GM19238 (cell line): Measurements from ENCODE around the gene AHI1.

ENCODE experiments used
- DNase-seq: peaks from one replicate; pipeline ENCODE4 v3.0.0; 2011; ENCODE audit warnings: low spot score; ENCODE audit not compliant: insufficient read length

AHI1 gene

GRCh38 chr6:135301304-135301703, 196.2 kb downstream of the AHI1 start:
- no peak for DNase-seq

GRCh38 chr6:135300576-135300975, 197.0 kb downstream of the AHI1 start:
- no peak for DNase-seq

- DNase-seq: no peak
Measured at GRCh38 chr6:135299256-135299655, 198.3 kb downstream of the AHI1 start.

- DNase-seq: no peak
Measured at GRCh38 chr6:135298455-135298854, 199.1 kb downstream of the AHI1 start.

GRCh38 chr6:135296715-135297114, 200.8 kb downstream of the AHI1 start:
- no peak for DNase-seq

- no peak for DNase-seq
Measured at GRCh38 chr6:135295085-135295484, 202.5 kb downstream of the AHI1 start.

DNA sequence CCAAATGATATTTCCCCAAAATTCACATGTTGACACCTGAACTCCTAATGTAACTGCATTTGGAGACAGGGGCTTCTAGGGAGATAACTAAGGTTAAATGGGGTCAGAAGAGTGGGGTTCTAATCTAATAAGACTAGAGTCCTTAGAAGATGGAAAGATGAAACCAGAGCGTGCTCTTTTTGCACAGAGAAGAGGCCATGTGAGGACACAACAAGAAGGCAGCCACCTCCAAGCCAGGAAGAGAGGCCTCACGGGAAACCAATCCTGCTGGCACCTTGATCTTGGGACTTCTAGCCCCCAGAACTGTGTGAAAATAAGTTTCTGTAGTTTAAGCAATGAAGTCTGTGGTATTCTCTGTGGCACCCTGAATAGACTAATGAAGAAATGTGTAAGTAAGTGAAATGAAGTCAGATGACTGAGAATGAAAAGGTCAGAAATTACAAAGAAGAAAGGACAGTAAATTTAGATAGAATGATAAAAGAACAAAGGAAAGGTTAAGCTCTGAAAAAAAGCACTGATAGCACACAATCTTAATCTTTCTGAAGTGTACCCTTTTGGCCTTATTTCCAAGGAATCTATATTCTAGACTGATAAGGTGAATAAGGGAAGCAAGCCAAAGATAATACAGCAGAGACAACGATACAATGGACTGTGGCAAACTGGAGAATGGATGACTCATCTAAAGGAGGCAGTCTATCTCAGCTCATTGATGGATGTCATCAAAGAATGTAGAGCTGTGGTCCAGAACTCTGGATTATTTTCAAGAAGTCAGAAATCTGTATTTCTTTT, 206.1 kb downstream of the AHI1 start:
- DNase-seq: no peak

GRCh38 chr6:135289816-135290215, 207.7 kb downstream of the AHI1 start:
- no peak for DNase-seq

DNA sequence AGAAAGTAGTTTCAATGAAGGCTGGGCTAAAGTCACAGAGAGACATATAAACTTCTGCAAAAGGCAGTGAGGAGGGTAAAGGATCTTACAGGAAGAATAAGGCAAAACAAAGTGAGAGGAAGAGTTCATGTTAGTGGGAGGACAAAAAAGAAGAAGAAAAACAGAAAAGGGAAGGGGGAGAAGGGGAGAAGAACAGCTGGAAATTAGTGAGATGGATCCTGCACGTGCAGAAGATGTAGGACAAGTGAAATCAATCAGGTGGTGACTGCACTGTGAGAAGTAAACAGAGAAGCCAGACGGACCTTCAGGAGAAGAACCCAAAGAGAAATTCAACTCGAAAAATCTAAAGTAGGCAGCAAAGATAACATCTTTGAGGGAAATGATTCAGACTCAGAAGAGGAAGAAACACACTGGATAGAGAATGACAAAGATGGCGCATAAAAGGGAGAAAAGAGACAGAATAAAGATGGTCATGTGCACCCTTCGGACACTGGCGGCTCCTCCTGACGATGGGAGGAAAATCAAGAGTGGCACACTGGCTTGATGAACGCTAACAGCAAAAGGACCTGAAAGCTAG, 210.5 kb downstream of the AHI1 start:
- DNase-seq: no peak

GRCh38 chr6:135285165-135285564, 212.4 kb downstream of the AHI1 start:
- no peak for DNase-seq

DNA sequence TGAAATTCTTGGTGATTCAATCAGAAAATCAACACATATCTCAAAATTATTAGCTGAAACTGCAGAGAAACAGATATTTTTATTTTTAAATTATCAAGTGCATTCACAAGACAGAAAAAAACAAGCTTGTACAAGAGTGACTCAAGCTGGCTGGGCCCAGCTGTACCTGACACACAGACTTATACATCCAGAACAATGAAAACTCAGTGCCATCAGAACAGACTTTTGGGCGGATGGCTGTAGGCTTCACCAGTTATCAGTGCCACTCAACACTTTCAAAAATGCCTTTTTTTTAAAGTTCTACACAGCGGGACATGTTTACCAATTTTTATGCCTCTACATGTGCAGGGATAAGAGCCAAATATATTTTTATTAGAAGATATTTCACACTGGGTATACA, 213.6 kb downstream of the AHI1 start:
- DNase-seq: no peak

DNA sequence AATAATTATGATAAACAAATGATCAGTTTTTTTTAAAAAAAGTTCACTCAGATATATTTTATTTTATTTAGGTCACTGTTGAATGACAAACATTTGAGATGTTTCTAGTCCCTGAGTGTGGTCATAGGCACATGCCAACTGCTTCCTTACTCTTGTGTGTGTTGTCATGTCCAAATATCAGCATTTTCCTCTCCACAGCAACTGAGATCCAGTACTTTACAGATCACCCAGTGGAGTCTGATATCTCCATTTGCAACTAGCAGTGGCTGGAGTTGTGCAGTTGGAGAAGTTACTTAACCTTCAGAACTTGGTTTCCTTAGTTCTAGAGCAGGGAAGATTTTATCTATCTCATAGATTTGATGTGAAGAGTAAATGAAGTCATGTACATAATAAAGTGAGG, 215.1 kb downstream of the AHI1 start:
- DNase-seq: no peak

- DNase-seq: no peak
Measured at GRCh38 chr6:135281964-135282363, 215.6 kb downstream of the AHI1 start.

DNA sequence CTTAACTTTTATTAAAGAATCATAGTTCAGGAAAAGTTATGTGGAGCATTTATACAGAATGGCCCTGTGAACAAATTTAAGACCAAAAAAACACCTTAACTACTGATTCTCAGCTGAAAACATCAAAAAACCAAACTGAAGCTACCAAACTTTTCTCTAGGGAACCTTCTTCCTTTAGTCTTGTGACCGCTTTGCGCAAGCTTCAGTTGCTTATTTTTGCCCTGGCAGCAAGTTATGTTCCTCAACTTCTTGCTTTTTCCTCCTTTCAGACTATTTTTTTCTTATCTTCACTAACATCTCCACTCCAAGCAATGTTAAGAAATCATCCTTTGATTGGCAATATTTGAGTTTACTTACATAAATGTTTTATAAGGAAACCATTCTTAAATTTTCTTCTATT, 216.3 kb downstream of the AHI1 start:
- DNase-seq: no peak

GRCh38 chr6:135280375-135281136, 217.0 kb downstream of the AHI1 start:
- no peak for DNase-seq

DNA sequence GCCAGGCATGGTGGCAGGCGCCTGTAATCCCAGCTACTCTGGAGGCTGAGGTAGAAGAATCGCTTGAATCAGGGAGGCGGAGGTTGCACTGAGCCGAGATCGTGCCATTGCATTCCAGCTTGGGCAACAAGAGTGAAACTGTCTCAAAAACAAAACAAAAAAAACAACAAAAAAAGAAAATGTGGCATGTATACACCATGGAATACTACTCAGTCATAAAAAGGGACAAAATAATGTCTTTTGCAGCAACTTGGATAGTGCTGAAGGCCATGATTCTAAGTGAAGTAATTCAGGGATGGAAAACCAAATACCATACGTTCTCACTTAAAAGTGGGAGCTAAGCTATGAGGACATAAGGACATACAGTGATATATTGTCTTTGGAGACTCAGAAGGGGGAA, 220.1 kb downstream of the AHI1 start:
- no peak for DNase-seq

DNA sequence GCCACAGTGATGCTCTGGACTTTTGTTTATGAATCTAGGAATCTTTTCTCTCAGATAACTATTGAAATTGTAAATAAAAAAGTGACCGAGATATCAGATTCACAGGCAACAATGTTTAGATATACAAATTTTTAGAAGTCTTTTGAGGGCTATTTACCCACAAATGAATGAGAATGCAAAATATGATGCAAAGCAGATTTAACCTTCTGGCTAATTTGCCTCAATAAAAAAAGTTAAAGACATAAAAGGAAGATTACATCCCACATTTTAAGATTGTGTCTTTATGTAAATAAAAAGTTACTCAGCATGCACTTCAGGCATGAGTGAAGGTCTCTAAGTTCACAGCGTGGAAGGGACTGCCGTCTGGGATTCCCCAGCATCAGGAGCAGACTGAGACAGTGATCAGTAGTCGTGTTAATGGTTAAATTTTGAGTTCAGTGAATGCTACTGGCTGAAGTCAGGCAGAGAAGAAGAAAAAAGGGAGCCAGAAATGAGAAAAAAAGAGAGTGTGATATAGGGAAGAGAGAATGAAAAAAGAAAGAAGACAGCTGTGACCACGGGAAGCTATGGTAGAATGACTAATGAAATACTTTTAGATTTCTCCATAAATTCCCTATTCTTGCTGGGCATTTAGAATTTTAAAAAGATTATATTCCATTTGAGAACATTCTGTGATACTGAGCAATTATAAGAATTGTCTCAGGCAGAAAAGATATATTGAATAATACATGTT, 222.8 kb downstream of the AHI1 start:
- no peak for DNase-seq

DNA sequence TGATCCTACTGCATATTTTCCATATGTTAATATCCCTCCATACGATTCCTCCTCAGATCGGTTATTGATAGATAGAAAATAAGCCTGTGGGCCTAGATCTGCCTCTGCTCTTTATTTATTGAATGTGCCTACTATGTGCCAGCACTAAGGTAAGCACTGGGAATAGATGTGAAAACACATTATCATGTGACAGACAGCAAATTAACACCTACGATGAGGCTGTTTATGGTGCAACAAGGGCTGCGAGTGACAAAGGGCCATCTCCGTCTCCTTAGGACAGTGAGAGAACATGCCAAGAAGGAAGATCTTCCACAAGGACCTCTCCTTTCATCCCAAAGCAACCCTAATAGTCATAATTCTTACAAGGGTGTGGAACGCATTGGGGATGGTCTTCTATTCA, 225.9 kb downstream of the AHI1 start:
- no peak for DNase-seq

DNA sequence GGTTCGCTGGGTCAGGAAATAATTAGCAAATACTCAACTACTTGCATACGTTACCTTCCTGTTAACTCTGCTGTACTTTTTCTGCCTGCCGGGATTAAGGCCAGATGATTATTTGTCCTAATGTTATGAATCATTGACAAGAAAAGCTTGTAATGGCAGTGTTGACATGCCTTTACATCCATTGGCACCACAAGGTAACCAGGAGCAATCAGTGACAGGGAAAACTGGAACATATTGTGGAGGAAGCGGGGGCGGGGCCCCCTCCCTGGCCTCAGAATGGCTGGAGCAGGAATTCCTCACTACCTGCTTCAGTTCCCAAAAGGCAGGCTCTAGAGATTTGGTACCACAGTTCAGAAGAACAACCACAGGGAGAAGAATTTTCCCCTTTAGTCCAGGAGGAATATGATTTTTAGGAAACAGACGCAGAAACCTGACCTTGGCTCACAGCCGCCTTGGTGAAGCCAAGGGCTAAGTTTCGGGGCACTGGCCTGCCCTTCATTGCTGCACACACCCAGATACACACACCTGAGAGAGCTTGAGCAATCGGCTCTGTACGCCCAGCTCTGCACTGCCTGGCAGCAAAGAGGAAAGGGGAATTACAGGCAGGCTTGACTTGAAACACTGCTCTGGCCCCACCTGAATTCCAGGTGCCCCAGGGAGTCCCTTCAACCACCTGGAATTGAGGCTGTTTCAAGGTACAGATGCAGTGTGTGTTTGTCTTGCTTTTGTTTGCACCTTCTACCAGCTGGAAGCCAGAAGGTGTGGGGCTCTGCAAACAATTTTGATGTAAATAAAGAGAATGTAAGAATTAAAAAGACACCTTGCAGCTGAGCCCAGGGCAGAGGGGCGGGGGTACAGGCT, 226.6 kb downstream of the AHI1 start:
- DNase-seq: no peak

DNA sequence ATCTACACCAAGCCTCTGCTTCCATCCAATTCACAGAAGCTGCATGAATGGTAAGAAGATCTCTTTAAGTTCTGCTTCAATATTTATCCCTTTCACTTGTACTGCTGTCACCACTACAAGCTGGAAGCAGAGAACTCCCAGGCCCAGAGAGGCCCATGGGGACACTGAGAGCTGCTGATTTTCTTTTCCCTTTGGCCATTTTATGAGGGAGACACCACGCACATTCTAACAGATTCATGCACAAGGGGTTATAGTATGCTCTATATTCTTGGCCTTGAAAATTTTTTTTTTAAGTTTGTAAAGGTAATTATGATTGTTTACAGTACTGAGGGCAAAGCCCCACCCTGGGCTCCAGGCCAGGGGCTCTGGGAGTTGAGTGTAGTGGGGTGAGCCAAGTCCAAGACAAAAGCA, 228.1 kb downstream of the AHI1 start:
- DNase-seq: no peak

GRCh38 chr6:135268740-135269139, 228.8 kb downstream of the AHI1 start:
- DNase-seq: no peak
